ENCODE results near the gene MTARC2.
"Not testable (repeated sequence)": the region's sequence is repeated elsewhere in the genome, so short reads cannot be mapped to it uniquely, and the experiment has no call there.

Gene MTARC2

GRCh38 chr1:220748089-220748934, at the start of gene MTARC2:
MTARC2 (plus strand) TSS chr1:220748322; CDS start chr1:220748532, 210 bp downstream.
- no peak for DNase-seq

- no peak for DNase-seq
Measured at GRCh38 chr1:220698607-220699016, 49.5 kb upstream of the MTARC2 start.

- no peak for DNase-seq
Measured at GRCh38 chr1:220699044-220699443, 49.1 kb upstream of the MTARC2 start.

- no peak for DNase-seq
Measured at GRCh38 chr1:220700556-220701179, 47.5 kb upstream of the MTARC2 start.

GRCh38 chr1:220701974-220702373, 46.1 kb upstream of the MTARC2 start:
- no peak for DNase-seq

- no peak for DNase-seq
Measured at GRCh38 chr1:220702733-220703270, 45.3 kb upstream of the MTARC2 start.

- DNase-seq: no peak
Measured at GRCh38 chr1:220703305-220703704, 44.8 kb upstream of the MTARC2 start.

GRCh38 chr1:220705782-220706181, 42.3 kb upstream of the MTARC2 start:
- no peak for DNase-seq

- DNase-seq: no peak
Measured at GRCh38 chr1:220706480-220706879, 41.6 kb upstream of the MTARC2 start.

GRCh38 chr1:220707160-220707559, 41.0 kb upstream of the MTARC2 start:
- no peak for DNase-seq

GRCh38 chr1:220708244-220708643, 39.9 kb upstream of the MTARC2 start:
- no peak for DNase-seq

GRCh38 chr1:220708936-220709801, 39.0 kb upstream of the MTARC2 start:
- DNase-seq: no peak

GRCh38 chr1:220710333-220710732, 37.8 kb upstream of the MTARC2 start:
- no peak for DNase-seq

- no peak for DNase-seq
Measured at GRCh38 chr1:220711056-220711809, 36.9 kb upstream of the MTARC2 start.

GRCh38 chr1:220715986-220716385, 32.1 kb upstream of the MTARC2 start:
- DNase-seq: not testable (repeated sequence)

GRCh38 chr1:220717800-220718640, 30.1 kb upstream of the MTARC2 start:
- no peak for DNase-seq

GRCh38 chr1:220721266-220721665, 26.9 kb upstream of the MTARC2 start:
- not testable (repeated sequence) for DNase-seq

- no peak for DNase-seq
Measured at GRCh38 chr1:220726634-220727033, 21.5 kb upstream of the MTARC2 start.

- no peak for DNase-seq
Measured at GRCh38 chr1:220727519-220727918, 20.6 kb upstream of the MTARC2 start.

- DNase-seq: no peak
Measured at GRCh38 chr1:220730486-220730885, 17.6 kb upstream of the MTARC2 start.

- DNase-seq: no peak
Measured at GRCh38 chr1:220732137-220732536, 16.0 kb upstream of the MTARC2 start.

Data from stimulated activated naive CD4-positive, alpha-beta T cell treated with Interleukin-2 at 50 U/mL for 16 hours (primary cell).